Adipose tissue (tissue), 3 donors: ENCODE data around the gene ITPK1. TPM values are rescaled to one million over a fixed set of nuclear protein-coding genes. Genes with fewer than 3 reads are reported as not detected.
"Not testable (repeated sequence)": the region's sequence is repeated elsewhere in the genome, so short reads cannot be mapped to it uniquely, and the experiment has no call there.

Experiments used
- H3K27ac ChIP-seq: one replicate; pipeline ENCODE4 v1.5.1; 2013; ENCODE audit warnings: low read depth, low read length
- WGBS, 3 donors: extraction: QIAGEN DNeasy Blood & Tissue Kit; methylation state at CpG; one replicate each; pipeline ENCODE4 v1.1.7; 2013; 5-methylcytosine and 5-hydroxymethylcytosine counted together
- polyA plus RNA-seq, 3 donors: library from polyadenylated mRNA; stranded (reverse); fragments of 200-250 nt; gene quantifications; one replicate each; pipeline ENCODE4 v1.2.3, GENCODE V29; 2013
- donor health status: healthy with polysubstance abuse.
- donor health status: Bipolar disorder and iron deficiency.
- donor health status: healthy.

Gene ITPK1
- polyA plus RNA-seq, 3 donors: 26.6 to 147 (median 29.9) TPM

- 84 to 89% (median 88%) methylated on average over 14 of the region's 14 CpGs for WGBS, 3 donors
- H3K27ac ChIP-seq: no peak overlapping the region
Observed at GRCh38 chr14:93109572-93110481, 5.9 kb downstream of the ITPK1 start.

GRCh38 chr14:93108105-93108504, 7.6 kb downstream of the ITPK1 start:
- H3K27ac ChIP-seq: no peak overlapping the region
- WGBS, 3 donors: 67 to 76% (median 69%) methylated on average over 4 of the region's 4 CpGs

GRCh38 chr14:93107453-93107852, 8.3 kb downstream of the ITPK1 start:
- no peak overlapping the region for H3K27ac ChIP-seq
- WGBS, 3 donors: 96 to 98% (median 96%) methylated on average over 11 of the region's 11 CpGs

- H3K27ac ChIP-seq: no peak overlapping the region
- 62 to 86% (median 81%) methylated on average over 6 of the region's 6 CpGs for WGBS, 3 donors
Observed at GRCh38 chr14:93106541-93107156, 9.1 kb downstream of the ITPK1 start.

GRCh38 chr14:93105856-93106255, 9.9 kb downstream of the ITPK1 start:
- H3K27ac ChIP-seq: not testable (repeated sequence)
- WGBS, 3 donors: 77 to 94% (median 78%) methylated on average over 10 of the region's 10 CpGs

- 48 to 89% (median 53%) methylated on average over 7 of the region's 7 CpGs for WGBS, 3 donors
- no peak overlapping the region for H3K27ac ChIP-seq
Observed at GRCh38 chr14:93105362-93105761, 10.4 kb downstream of the ITPK1 start.

GRCh38 chr14:93104961-93105360, 10.8 kb downstream of the ITPK1 start:
- 73 to 79% (median 77%) methylated on average over 6 of the region's 6 CpGs for WGBS, 3 donors
- H3K27ac ChIP-seq: no peak overlapping the region

- 61 to 85% (median 63%) methylated on average over 9 of the region's 9 CpGs for WGBS, 3 donors
- no peak overlapping the region for H3K27ac ChIP-seq
Observed at GRCh38 chr14:93103392-93104080, 12.2 kb downstream of the ITPK1 start.

GRCh38 chr14:93102141-93102540, 13.6 kb downstream of the ITPK1 start:
- 88 to 96% (median 94%) methylated on average over 10 of the region's 10 CpGs for WGBS, 3 donors
- H3K27ac ChIP-seq: no peak overlapping the region

- H3K27ac ChIP-seq: no peak overlapping the region
- 79 to 95% (median 87%) methylated on average over 6 of the region's 6 CpGs for WGBS, 3 donors
Observed at GRCh38 chr14:93101181-93101580, 14.5 kb downstream of the ITPK1 start.

GRCh38 chr14:93100570-93100969, 15.2 kb downstream of the ITPK1 start:
- WGBS, 3 donors: 89 to 93% (median 93%) methylated on average over 7 of the region's 7 CpGs
- no peak overlapping the region for H3K27ac ChIP-seq

- no peak overlapping the region for H3K27ac ChIP-seq
- WGBS, 3 donors: 91 to 99% (median 97%) methylated on average over 3 of the region's 3 CpGs
Observed at GRCh38 chr14:93100100-93100499, 15.6 kb downstream of the ITPK1 start.

GRCh38 chr14:93099643-93100042, 16.1 kb downstream of the ITPK1 start:
- H3K27ac ChIP-seq: no peak overlapping the region
- WGBS, 3 donors: 62 to 97% (median 95%) methylated on average over 9 of the region's 9 CpGs

GRCh38 chr14:93099196-93099595, 16.5 kb downstream of the ITPK1 start:
- 34 to 81% (median 72%) methylated on average over 7 of the region's 7 CpGs for WGBS, 3 donors
- H3K27ac ChIP-seq: no peak overlapping the region

- WGBS, 3 donors: 71 to 86% (median 86%) methylated on average over 13 of the region's 13 CpGs
- no peak overlapping the region for H3K27ac ChIP-seq
Observed at GRCh38 chr14:93096691-93097322, 18.9 kb downstream of the ITPK1 start.

GRCh38 chr14:93095742-93096510, 19.8 kb downstream of the ITPK1 start:
- 81 to 92% (median 83%) methylated on average over 13 of the region's 13 CpGs for WGBS, 3 donors
- H3K27ac ChIP-seq: no peak overlapping the region

- WGBS, 3 donors: 93 to 96% (median 95%) methylated on average over 20 of the region's 20 CpGs
- no peak overlapping the region for H3K27ac ChIP-seq
Observed at GRCh38 chr14:93094121-93094918, 21.4 kb downstream of the ITPK1 start.
